Uterus (tissue), 4 donors: ENCODE measurements around the gene NR2F2. TPM values are rescaled to one million over a fixed set of nuclear protein-coding genes. Genes with fewer than 3 reads are reported as not detected.

Experiments
- DNase-seq, 2 donors: peaks; one replicate each; pipeline ENCODE4 v3.0.0-alpha.2; 2019 to 2020
- H3K27ac ChIP-seq, 2 donors: fragments of 200-600 bp; sonication (generic); 1 replicate in 1 of 2; 2 replicates in 1 of 2; pipeline ENCODE4 v1.5.1; 2016 to 2018
- H3K27me3 ChIP-seq, 2 donors: fragments of 200-600 bp; sonication (generic); one replicate each; pipeline ENCODE4 v1.5.1; 2018 to 2019; ENCODE audit warnings: control low read depth in 1 of 2
- H3K36me3 ChIP-seq, 2 donors: fragments of 200-600 bp; sonication (generic); one replicate each; pipeline ENCODE4 v1.5.1; 2019; ENCODE audit warnings: control low read depth in 1 of 2
- H3K4me1 ChIP-seq, 2 donors: fragments of 200-600 bp; sonication (generic); one replicate each; pipeline ENCODE4 v1.5.1; 2018 to 2019; ENCODE audit warnings: control low read depth in 1 of 2
- H3K4me3 ChIP-seq, 2 donors: fragments of 200-600 bp; sonication (generic); 1 replicate in 1 of 2; 2 replicates in 1 of 2; pipeline ENCODE4 v1.5.1; 2018 to 2019; ENCODE audit warnings: mild to moderate bottlenecking in 1 of 2
- H3K9me3 ChIP-seq, 2 donors: fragments of 200-600 bp; sonication (generic); one replicate each; pipeline ENCODE4 v1.5.1; 2019; ENCODE audit warnings: control low read depth in 1 of 2
- CTCF ChIP-seq, 4 experiments: fragments of 200-600 bp in 2 of 4; fragments of 450-650 bp in 2 of 4; sonication (generic) in 2 of 4; IDR thresholded peaks; one replicate each; pipeline ENCODE4 v1.5.1; 2016 to 2019; ENCODE audit warnings: antibody characterized with exemption in 4 of 4, mild to moderate bottlenecking in 2 of 4, moderate library complexity in 1 of 4
- POLR2A ChIP-seq, 2 donors: fragments of 450-650 bp; IDR thresholded peaks; one replicate each; pipeline ENCODE4 v1.6.1; 2016; ENCODE audit warnings: antibody characterized with exemption in 2 of 2, mild to moderate bottlenecking in 1 of 2, moderate library complexity in 1 of 2
- intact Hi-C: fragments of 100-400 bp; cut with DNase I; formaldehyde crosslinking; loops from one replicate; pipeline ENCODE4 v1.15.1; 2023; ENCODE audit warnings: low total_unique reads
- total RNA-seq, 4 donors: library from RNA; depleted of rRNA in 3 of 4; stranded (reverse); fragments of >200 nt in 3 of 4; gene quantifications; one replicate each; pipeline versions ENCODE4 v1.1.0 to v1.2.4, GENCODE V29; 2014 to 2023
- donor health status: DM: yes; HTN: yes; CAD: no.

Gene NR2F2
- total RNA-seq, 4 donors from 2014 or later: 23.6 to 255 (median 51.9) TPM

GRCh38 chr15:96336108-96336595, 5.7 kb downstream of the NR2F2 start:
- no peaks in the 10 kb centered on the region for H3K36me3 ChIP-seq
- no peaks in the 10 kb centered on the region for H3K9me3 ChIP-seq
- TF ChIP-seq POLR2A (IDR thresholded peaks at IDR 0.05): no peak
- TF ChIP-seq CTCF (IDR thresholded peaks at IDR 0.05): no peak
- no peaks in the 10 kb centered on the region for H3K27me3 ChIP-seq
- peak overlapping the region; percentile 84 to 90 for H3K4me3 ChIP-seq
- intact Hi-C loops: no loop called here
- no peak for DNase-seq
- H3K4me1 ChIP-seq: no peaks in the 10 kb centered on the region
- H3K27ac ChIP-seq: peak overlapping the region; percentile 94 to 100

GRCh38 chr15:96336596-96337364, 6.3 kb downstream of the NR2F2 start:
- intact Hi-C loops: no loop called here
- peak in 1 of 2 donors; percentile 20 for DNase-seq
- no peaks in the 10 kb centered on the region for H3K9me3 ChIP-seq
- H3K27ac ChIP-seq: peak overlapping the region; percentile 94 to 100
- H3K4me1 ChIP-seq: no peaks in the 10 kb centered on the region
- no peaks in the 10 kb centered on the region for H3K27me3 ChIP-seq
- peak overlapping the region; percentile 84 to 90 for H3K4me3 ChIP-seq
- no peaks in the 10 kb centered on the region for H3K36me3 ChIP-seq
- TF ChIP-seq CTCF (IDR thresholded peaks at IDR 0.05) (no peak), POLR2A (IDR thresholded peaks at IDR 0.05) (peak in 1 of 2 donors; percentile 24)

DNA sequence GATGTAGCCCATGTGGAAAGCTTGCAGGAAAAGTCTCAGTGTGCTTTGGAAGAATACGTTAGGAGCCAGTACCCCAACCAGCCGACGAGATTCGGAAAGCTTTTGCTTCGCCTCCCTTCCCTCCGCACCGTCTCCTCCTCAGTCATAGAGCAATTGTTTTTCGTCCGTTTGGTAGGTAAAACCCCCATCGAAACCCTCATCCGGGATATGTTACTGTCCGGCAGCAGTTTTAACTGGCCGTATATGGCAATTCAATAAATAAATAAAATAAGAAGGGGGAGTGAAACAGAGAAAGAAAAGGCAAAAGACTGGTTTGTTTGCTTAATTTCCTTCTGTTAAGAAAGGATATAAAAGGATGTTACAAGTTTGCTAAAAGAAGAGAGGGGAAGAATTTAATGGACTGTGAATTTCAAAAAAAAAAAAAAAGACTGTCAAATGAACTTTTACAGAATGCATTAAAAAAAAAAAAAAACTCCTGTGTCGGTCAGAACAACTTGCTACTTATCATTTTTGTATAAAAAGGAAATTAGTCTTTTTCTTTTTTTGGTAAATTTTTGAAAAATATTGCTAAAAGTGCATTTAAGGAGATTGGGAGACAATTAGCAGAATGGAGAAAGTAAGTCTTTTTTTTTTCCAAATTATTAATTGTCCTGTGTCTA, 7.0 kb downstream of the NR2F2 start:
- Histone ChIP-seq H3K9me3 (no peaks in the 10 kb centered on the region), H3K4me1 (no peaks in the 10 kb centered on the region), H3K27me3 (no peaks in the 10 kb centered on the region), H3K36me3 (no peaks in the 10 kb centered on the region), H3K4me3 (peak overlapping the region; percentile 84 to 90), H3K27ac (peak overlapping the region; percentile 94 to 100)
- TF ChIP-seq CTCF (IDR thresholded peaks at IDR 0.05): no peak
- TF ChIP-seq POLR2A (IDR thresholded peaks at IDR 0.05): no peak
- intact Hi-C loops: no loop called here
- no peak for DNase-seq

- intact Hi-C loops: no loop called here
- TF ChIP-seq CTCF (IDR thresholded peaks at IDR 0.05) (no peak), POLR2A (IDR thresholded peaks at IDR 0.05) (no peak)
- DNase-seq: no peak
- peak overlapping the region; percentile 84 to 90 for H3K4me3 ChIP-seq
- H3K27me3 ChIP-seq: no peaks in the 10 kb centered on the region
- H3K27ac ChIP-seq: peak overlapping the region; percentile 94 to 100
- H3K9me3 ChIP-seq: no peaks in the 10 kb centered on the region
- H3K36me3 ChIP-seq: no peaks in the 10 kb centered on the region
- no peaks in the 10 kb centered on the region for H3K4me1 ChIP-seq
Observed at GRCh38 chr15:96338074-96338765, 7.7 kb downstream of the NR2F2 start.
